K562 (cell line): ENCODE measurements around the gene TSC22D1. TPM values are rescaled to one million over a fixed set of nuclear protein-coding genes. Genes with fewer than 3 reads are reported as not detected.

Experiments
- BCL6 ChIP-seq: fragments of 250-450 bp; sonication (Bioruptor Pico); IDR thresholded peaks from 2 replicates; pipeline ENCODE4 v1.4.0; 2020
- ETV6 ChIP-seq, 3 experiments: fragments of 150-350 bp in 1 of 3; sonication (generic) in 1 of 3; formaldehyde crosslinking in 1 of 3; IDR thresholded peaks; 2 replicates each; pipeline versions ENCODE4 v1.6.1 to v1.8.0; 2014 to 2022; ENCODE audit warnings: borderline replicate concordance in 2 of 3, low read depth in 2 of 3, antibody characterized with exemption in 1 of 3, low read length in 1 of 3, mild to moderate bottlenecking in 1 of 3, missing genetic modification reagents in 1 of 3
- FOXA3 ChIP-seq, 2 experiments: fragments of 450-650 bp in 1 of 2; sonication (generic) in 1 of 2; formaldehyde crosslinking; IDR thresholded peaks in 1 of 2; conservative IDR thresholded peaks in 1 of 2; 2 replicates each; pipeline versions ENCODE4 v1.4.0 to v1.8.0; 2020 to 2022; ENCODE audit warnings: mild to moderate bottlenecking in 2 of 2, missing genetic modification reagents in 1 of 2
- GATAD2A ChIP-seq: fragments of 450-650 bp; IDR thresholded peaks from 2 replicates; pipeline ENCODE4 v1.6.1; 2017
- MBD2 ChIP-seq: sonication (generic); IDR thresholded peaks from 2 replicates; pipeline ENCODE4 v1.6.1; 2016; ENCODE audit warnings: low read depth, borderline replicate concordance
- MYNN ChIP-seq, 2 experiments: sonication (generic); formaldehyde crosslinking in 1 of 2; IDR thresholded peaks; 2 replicates each; pipeline versions ENCODE4 v1.5.0 to v1.6.1; 2016 to 2020; ENCODE audit warnings: antibody characterized with exemption in 1 of 2, missing genetic modification reagents in 1 of 2
- POLR2G ChIP-seq: fragments of 200-400 bp; formaldehyde crosslinking; IDR thresholded peaks from 2 replicates; pipeline ENCODE4 v1.6.1; 2017; ENCODE audit warnings: low read depth, mild to moderate bottlenecking, antibody characterized with exemption, low read length, moderate library complexity
- RBFOX2 ChIP-seq: fragments of 200-400 bp; formaldehyde crosslinking; IDR thresholded peaks from 2 replicates; pipeline ENCODE4 v1.6.1; 2017; ENCODE audit warnings: low read depth, mild to moderate bottlenecking, low read length, moderate library complexity
- REST ChIP-seq, 2 experiments: fragments of 450-650 bp; formaldehyde crosslinking in 1 of 2; IDR thresholded peaks; 2 replicates each; pipeline versions ENCODE4 v1.4.0 to v1.6.1; 2014 to 2020; ENCODE audit warnings: mild to moderate bottlenecking in 2 of 2, borderline replicate concordance in 1 of 2, low read depth in 1 of 2
- SMARCE1 ChIP-seq: fragments of 450-650 bp; IDR thresholded peaks from 2 replicates; pipeline ENCODE4 v1.7.1; 2016; ENCODE audit warnings: mild to moderate bottlenecking
- SRF ChIP-seq, 2 experiments: fragments of 250-450, 450-650 bp in 1 of 2; sonication (Bioruptor Pico) in 1 of 2; sonication (generic) in 1 of 2; formaldehyde crosslinking; IDR thresholded peaks; 2 replicates each; pipeline versions ENCODE4 v1.5.0 to v1.5.1; 2020 to 2022; ENCODE audit warnings: mild to moderate bottlenecking in 1 of 2, missing genetic modification reagents in 1 of 2
- TBP ChIP-seq: optimal IDR thresholded peaks from 2 replicates; pipeline ENCODE3; 2011; ENCODE audit warnings: low read depth, low read length, improper control_type of control experiment
- ZBTB34 ChIP-seq: fragments of 250-450 bp; sonication (Bioruptor Pico); IDR thresholded peaks from 2 replicates; pipeline ENCODE4 v1.8.0; 2021; ENCODE audit warnings: mild to moderate bottlenecking, moderate library complexity
- ZFPM2 ChIP-seq: fragments of 250-450 bp; sonication (Bioruptor Pico); IDR thresholded peaks from 2 replicates; pipeline ENCODE4 v1.5.1; 2022; ENCODE audit warnings: mild to moderate bottlenecking
- ZNF316 ChIP-seq: fragments of 450-650 bp; IDR thresholded peaks from 2 replicates; pipeline ENCODE4 v1.6.1; 2016
- ZNF655 ChIP-seq: fragments of 250-450 bp; sonication (Bioruptor Pico); IDR thresholded peaks from 2 replicates; pipeline ENCODE4 v1.5.0; 2021
- polyA plus RNA-seq, 8 experiments: library from polyadenylated mRNA; depleted of rRNA in 4 of 8; stranded (reverse) in 5 of 8; unstranded in 3 of 8; fragments of >200 nt; fragmentation: Nextera tagmentation in 2 of 8; fragmentation: Illumina TruSeq in 1 of 8; extraction: Ambion mirVana in 2 of 8; extraction: Trizol in 1 of 8; gene quantifications; 2 replicates each; pipeline versions ENCODE4 v1.2.1 to v1.2.3, GENCODE V29; 2011 to 2014; ENCODE audit warnings: inconsistent platforms in 1 of 8, missing spikeins in 1 of 8
- total RNA-seq, 7 experiments: library from RNA; depleted of rRNA in 6 of 7; stranded (reverse); fragments of >200 nt in 6 of 7; fragmentation: Illumina TruSeq in 2 of 7; extraction: Trizol in 2 of 7; gene quantifications; 2 replicates each; pipeline versions ENCODE4 v1.2.1 to v1.2.3, GENCODE V29; 2011 to 2021; ENCODE audit warnings: low replicate concordance in 1 of 7

TSC22D1 gene
- total and polyA plus RNA-seq, 9 of the 15 experiments (the other 6 are each of a cell fraction or from before 2014, with no cell fraction given): 2.6 to 19.8 (median 8.4) TPM

- peak; percentile 98 for TF ChIP-seq REST (IDR thresholded peaks at IDR 0.05; ENCODE audit: borderline replicate concordance)
- no peak for TF ChIP-seq REST (CRISPR knock-in tag; IDR thresholded peaks at IDR 0.05; ENCODE audit: low read depth)
- peak; percentile 98 for TF ChIP-seq ZNF316
- peak; percentile 46 for TF ChIP-seq TBP
- no peak for TF ChIP-seq BCL6 (CRISPR knock-in tag)
- no peak for TF ChIP-seq ZNF655 (CRISPR knock-in tag)
- TF ChIP-seq SMARCE1: no peak
- no peak for TF ChIP-seq SRF (CRISPR knock-in tag; IDR thresholded peaks at IDR 0.05)
- peak; percentile 48 for TF ChIP-seq RBFOX2
- TF ChIP-seq FOXA3 (CRISPR knock-in tag; conservative IDR thresholded peaks at IDR 0.05 in 1 of 2, IDR thresholded peaks at IDR 0.05 in 1 of 2): no peak
- TF ChIP-seq ZFPM2 (CRISPR knock-in tag): no peak
- TF ChIP-seq ETV6 (IDR thresholded peaks at IDR 0.05; ENCODE audit: borderline replicate concordance in 1 of 2, low read depth in 2 of 2, low read length in 1 of 2): no peak
- no peak for TF ChIP-seq ETV6 (CRISPR knock-in tag; IDR thresholded peaks at IDR 0.05; ENCODE audit: borderline replicate concordance)
- 0 out of 2 replicates have a peak, but pooled peaks have one; percentile 23 for TF ChIP-seq GATAD2A
- no peak for TF ChIP-seq MBD2
- TF ChIP-seq ZBTB34 (CRISPR knock-in tag): no peak
- TF ChIP-seq MYNN (IDR thresholded peaks at IDR 0.05): 0 out of 2 replicates have a peak, but pooled peaks have one; percentile 29
- TF ChIP-seq MYNN (CRISPR knock-in tag; IDR thresholded peaks at IDR 0.05): no peak
- TF ChIP-seq POLR2G: peak; percentile 59
Measured at GRCh38 chr13:44435142-44435918, 140.8 kb downstream of the TSC22D1 start (continued).
